MCF 10A (cell line): Measurements from ENCODE around the gene HTR7. TPM values are rescaled to one million over a fixed set of nuclear protein-coding genes. Genes with fewer than 3 reads are reported as not detected.
"Not testable (repeated sequence)": the region's sequence is repeated elsewhere in the genome, so short reads cannot be mapped to it uniquely, and the experiment has no call there.

Experiments used
- Bru-seq: library from RNA; stranded (reverse); fragments of 400-500 nt; gene quantifications from one replicate; lab custom pipeline; 2021; lab: Mats Ljungman, UMichigan
- BruChase-seq, 2 experiments: library from RNA; stranded (reverse); fragments of 400-500 nt; gene quantifications; one replicate each; lab custom pipeline; 2021; lab: Mats Ljungman, UMichigan
- BruUV-seq: library from RNA; stranded (reverse); fragments of 400-500 nt; replicated peaks from 2 replicates; lab custom pipeline; 2021; lab: Mats Ljungman, UMichigan
- CTCF ChIA-PET: fragments of 300-600 bp; sonication (Branson Sonifier 250); formaldehyde crosslinking; extraction: SDS; loops from one replicate; lab custom pipeline; 2021; ENCODE audit warnings: antibody characterized with exemption, inconsistent platforms; lab: Yijun Ruan, JAX
- POLR2A ChIA-PET: fragments of 300-600, 350-650 bp; sonication (Branson Sonifier 250); formaldehyde crosslinking; extraction: SDS; loops from one replicate; lab custom pipeline; 2020; ENCODE audit warnings: antibody characterized with exemption, inconsistent platforms; lab: Yijun Ruan, JAX
- DNase-seq: peaks from one replicate; pipeline ENCODE4 v3.0.0-alpha.2; 2018; ENCODE audit not compliant: unreplicated experiment
- H3K27ac Mint-ChIP-seq: one replicate; pipeline ENCODE4 v1.8.0; 2022; ENCODE audit warnings: mild to moderate bottlenecking, low read depth, mixed read lengths; ENCODE audit not compliant: unreplicated experiment
- H3K27me3 Mint-ChIP-seq: one replicate; pipeline ENCODE4 v1.8.0; 2022; ENCODE audit warnings: mixed read lengths; ENCODE audit not compliant: insufficient read depth, unreplicated experiment
- H3K36me3 Mint-ChIP-seq: one replicate; pipeline ENCODE4 v1.8.0; 2022; ENCODE audit warnings: mild to moderate bottlenecking, moderate library complexity, mixed read lengths; ENCODE audit not compliant: insufficient read depth, unreplicated experiment
- H3K4me1 Mint-ChIP-seq: one replicate; pipeline ENCODE4 v1.8.0; 2022; ENCODE audit warnings: mixed read lengths; ENCODE audit not compliant: insufficient read depth, unreplicated experiment
- H3K4me3 Mint-ChIP-seq: one replicate; pipeline ENCODE4 v1.8.0; 2022; ENCODE audit warnings: mild to moderate bottlenecking, moderate library complexity, mixed read lengths; ENCODE audit not compliant: unreplicated experiment
- H3K9me3 Mint-ChIP-seq: one replicate; pipeline ENCODE4 v1.8.0; 2022; ENCODE audit warnings: mixed read lengths; ENCODE audit not compliant: unreplicated experiment
- intact Hi-C: fragments of 100-400 bp; cut with micrococcal nuclease; formaldehyde crosslinking; loops from 2 replicates; pipeline ENCODE4 v1.14.1; 2022
- long read RNA-seq: library from polyadenylated mRNA; stranded (forward); transcript quantifications from one replicate; pipeline ENCODE4 v2.0.0, GENCODE V29; 2022
- total RNA-seq: library from RNA; stranded (reverse); gene quantifications from 2 replicates; pipeline ENCODE4 v1.2.3, GENCODE V29; 2022
- TF ChIP-seq, protein P1 (sequence below): fragments of 200-600 bp; IDR thresholded peaks from one replicate; pipeline ENCODE4 v1.8.0; 2022; ENCODE audit warnings: antibody characterized with exemption, mild to moderate bottlenecking; ENCODE audit not compliant: unreplicated experiment

Gene HTR7
- total RNA-seq (14.1 and 15.3 TPM in 2 replicates), Bru-seq, nascent RNA (percentile 74 among the genes with signal in this experiment), BruChase-seq, experiment 1, labeled RNA remaining after a 6-hour chase (percentile 56 among the genes with signal in this experiment), BruChase-seq, experiment 2, labeled RNA remaining after a 2-hour chase (percentile 49 among the genes with signal in this experiment)
- long read RNA-seq, transcript HTR7-202 (4 exons, 3,126 nt) = minor isoform, 7 of 64 reads
- long read RNA-seq, transcript HTR7-201 (3 exons, 3,028 nt) = major isoform, 23 of 64 reads
- long read RNA-seq, transcript HTR7-203 (3 exons, 3,033 nt) = minor isoform, 20 of 64 reads
- long read RNA-seq, partial matches to known transcripts = 3 of 64 reads
- long read RNA-seq, other reads (novel, unspliced or antisense) = 11 of 64 reads

DNA sequence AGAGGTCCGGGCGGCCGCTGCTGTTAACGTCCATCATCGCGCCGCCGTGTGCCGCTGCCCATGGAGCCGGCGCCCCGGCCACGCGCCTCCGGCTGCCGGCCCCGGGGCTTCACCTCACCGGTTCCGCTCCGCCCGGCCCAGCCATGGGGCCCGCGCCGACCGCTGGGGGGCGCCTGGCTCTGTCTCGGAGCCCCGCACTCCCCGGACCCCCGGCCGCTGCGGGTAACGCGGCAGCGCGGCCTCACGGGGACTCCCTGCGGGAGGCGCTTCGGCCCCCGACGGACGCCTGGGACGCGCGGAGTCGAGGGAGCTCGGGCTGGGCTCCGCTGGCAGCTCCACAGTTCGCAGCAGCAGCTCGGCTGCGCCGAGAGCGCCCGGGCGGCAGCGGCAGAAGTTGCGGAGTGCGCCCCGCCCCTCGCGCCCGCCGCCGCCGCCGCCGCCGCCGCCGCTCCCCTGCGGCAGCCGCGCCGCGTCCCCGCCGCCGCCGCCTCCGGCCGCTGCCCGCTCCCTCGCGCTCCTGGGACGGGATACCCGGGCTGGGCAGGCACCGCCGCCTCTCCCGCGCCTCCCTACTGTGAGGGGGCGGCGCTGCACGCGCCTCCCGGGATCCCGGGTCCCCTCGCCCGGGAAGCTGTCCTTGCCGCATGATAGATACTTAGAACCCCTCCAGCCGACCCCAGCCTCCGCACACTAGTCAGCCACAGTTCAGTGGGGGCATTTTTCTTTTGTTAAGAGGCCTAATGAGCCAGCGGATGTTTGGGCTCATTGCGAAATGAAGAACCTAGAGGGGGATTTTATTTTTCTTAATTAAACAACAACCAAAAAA, at the start of gene HTR7:
Gene HTR7, minus strand, starts transcription at position 405 of the 826 bp plus-strand sequence. Its CDS starts 368 bp downstream, at position 37.
- peak within 1 kb of the TSS; percentile 84 for H3K27ac Mint-ChIP-seq
- H3K9me3 Mint-ChIP-seq = no peaks in the 10 kb centered on the region
- no peaks in the 10 kb centered on the region for H3K27me3 Mint-ChIP-seq
- POLR2A ChIA-PET = interaction anchor here (0.8 to 8.6 kb wide), 10 partner anchors 11 to 634 kb away, joined by 3 to 67 read pairs (median 9); partner anchors contain the start of gene RPP30
- peak within 1 kb of the TSS; percentile 89 for H3K4me3 Mint-ChIP-seq
- TF ChIP-seq, protein P1, sequence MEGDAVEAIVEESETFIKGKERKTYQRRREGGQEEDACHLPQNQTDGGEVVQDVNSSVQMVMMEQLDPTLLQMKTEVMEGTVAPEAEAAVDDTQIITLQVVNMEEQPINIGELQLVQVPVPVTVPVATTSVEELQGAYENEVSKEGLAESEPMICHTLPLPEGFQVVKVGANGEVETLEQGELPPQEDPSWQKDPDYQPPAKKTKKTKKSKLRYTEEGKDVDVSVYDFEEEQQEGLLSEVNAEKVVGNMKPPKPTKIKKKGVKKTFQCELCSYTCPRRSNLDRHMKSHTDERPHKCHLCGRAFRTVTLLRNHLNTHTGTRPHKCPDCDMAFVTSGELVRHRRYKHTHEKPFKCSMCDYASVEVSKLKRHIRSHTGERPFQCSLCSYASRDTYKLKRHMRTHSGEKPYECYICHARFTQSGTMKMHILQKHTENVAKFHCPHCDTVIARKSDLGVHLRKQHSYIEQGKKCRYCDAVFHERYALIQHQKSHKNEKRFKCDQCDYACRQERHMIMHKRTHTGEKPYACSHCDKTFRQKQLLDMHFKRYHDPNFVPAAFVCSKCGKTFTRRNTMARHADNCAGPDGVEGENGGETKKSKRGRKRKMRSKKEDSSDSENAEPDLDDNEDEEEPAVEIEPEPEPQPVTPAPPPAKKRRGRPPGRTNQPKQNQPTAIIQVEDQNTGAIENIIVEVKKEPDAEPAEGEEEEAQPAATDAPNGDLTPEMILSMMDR = peak; percentile 66
- CTCF ChIA-PET = interaction anchor here (0.6 to 1.8 kb wide), 8 partner anchors 11 to 1079 kb away, joined by 3 to 8 read pairs (median 4); no protein-coding TSS in a partner anchor
- H3K36me3 Mint-ChIP-seq = peaks cover 6% of the 10 kb centered on the region
- DNase-seq = peak; percentile 46
- intact Hi-C loops = loop anchor here (2.0 to 10.0 kb wide), 3 partner anchors 41 to 423 kb away; no protein-coding TSS in a partner anchor
- no TSS peak for BruUV-seq
- H3K4me1 Mint-ChIP-seq = peaks cover 17% of the 10 kb centered on the region

DNA sequence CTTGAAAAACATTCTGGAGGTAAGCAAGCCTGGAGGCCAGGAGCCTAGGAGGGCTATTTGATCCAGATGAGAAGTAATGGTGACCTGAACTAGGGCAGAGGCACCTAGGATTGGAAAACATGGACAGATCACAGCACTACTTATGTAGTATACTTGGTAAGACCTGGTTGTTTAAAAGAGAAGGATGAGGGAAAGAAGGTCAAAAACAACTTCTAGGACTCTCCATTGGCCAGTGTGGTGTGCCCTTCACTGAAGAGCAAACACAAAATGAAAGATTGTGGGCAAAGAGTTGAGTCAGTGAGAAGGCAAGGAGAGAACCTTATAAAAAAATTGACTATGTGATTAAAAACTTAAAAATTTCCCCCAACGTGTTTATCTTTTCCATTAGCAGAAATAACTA, 48.8 kb upstream of the HTR7 start:
- intact Hi-C loops = no loop called here
- Mint-ChIP-seq H3K9me3 (no peaks in the 10 kb centered on the region), H3K4me3 (no peak overlapping the region), H3K36me3 (peaks cover 35% of the 10 kb centered on the region), H3K27me3 (no peaks in the 10 kb centered on the region), H3K27ac (no peak overlapping the region), H3K4me1 (peaks cover 2% of the 10 kb centered on the region)
- POLR2A ChIA-PET = no interaction called here
- CTCF ChIA-PET = interaction anchor here (0.6 kb wide), 1 partner anchor 1089 kb away, joined by 3 read pairs; no protein-coding TSS in a partner anchor
- BruUV-seq = no TSS peak
- no peak for DNase-seq
- TF ChIP-seq, protein P1 = no peak

DNA sequence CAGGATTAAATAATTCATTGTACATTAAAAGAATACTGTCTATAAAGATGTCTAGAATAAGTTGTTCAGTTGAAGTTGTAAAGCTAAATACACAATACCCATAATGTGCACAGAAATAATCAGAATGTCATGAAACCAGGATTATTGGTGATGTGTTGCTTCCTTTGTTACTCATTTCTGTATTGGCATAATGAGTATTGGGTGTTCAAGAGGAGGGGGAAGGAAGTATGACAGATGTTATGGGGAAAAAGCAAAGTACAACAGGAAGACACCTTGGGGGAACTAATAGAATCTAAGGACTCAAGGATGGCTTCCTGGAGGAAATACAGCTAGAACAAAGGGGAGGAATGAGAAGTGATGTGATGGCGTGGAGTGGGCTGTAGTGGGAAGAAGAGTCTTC, 48.1 kb upstream of the HTR7 start:
- POLR2A ChIA-PET = interaction anchor here (1.4 kb wide), 1 partner anchor 10 kb away, joined by 3 read pairs; no protein-coding TSS in a partner anchor
- no peaks in the 10 kb centered on the region for H3K9me3 Mint-ChIP-seq
- DNase-seq = no peak
- intact Hi-C loops = no loop called here
- no peak overlapping the region for H3K27ac Mint-ChIP-seq
- TF ChIP-seq, protein P1 = no peak
- H3K4me1 Mint-ChIP-seq = no peaks in the 10 kb centered on the region
- BruUV-seq = no TSS peak
- H3K27me3 Mint-ChIP-seq = no peaks in the 10 kb centered on the region
- H3K4me3 Mint-ChIP-seq = no peak overlapping the region
- CTCF ChIA-PET = interaction anchor here (0.6 kb wide), 1 partner anchor 1089 kb away, joined by 3 read pairs; no protein-coding TSS in a partner anchor
- peaks cover 41% of the 10 kb centered on the region for H3K36me3 Mint-ChIP-seq

DNA sequence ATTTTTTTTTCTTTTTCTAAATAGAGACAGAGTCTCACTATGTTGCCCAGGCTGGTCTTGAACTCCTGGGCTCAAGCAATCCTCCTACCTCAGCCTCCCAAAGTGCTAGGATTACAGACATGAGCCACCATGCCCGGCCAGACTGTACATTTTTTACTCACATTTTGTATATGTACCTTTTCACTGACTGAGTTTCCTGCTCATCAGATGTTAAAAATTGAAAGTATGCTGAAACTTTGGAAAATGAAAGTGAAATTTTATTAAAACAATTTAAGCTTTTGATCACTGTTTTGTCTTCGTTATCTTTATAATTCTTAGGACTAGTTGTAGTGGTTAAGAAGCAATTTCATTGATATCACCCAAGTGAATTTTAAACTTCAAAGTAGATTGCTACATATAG, 39.1 kb upstream of the HTR7 start:
- H3K4me3 Mint-ChIP-seq, H3K27me3 Mint-ChIP-seq, BruUV-seq, DNase-seq, intact Hi-C loops, H3K4me1 Mint-ChIP-seq, H3K9me3 Mint-ChIP-seq, H3K27ac Mint-ChIP-seq: not testable (repeated sequence)
- ChIA-PET POLR2A (interaction anchor here (0.6 kb wide), 1 partner anchor 390 kb away, joined by 4 read pairs; no protein-coding TSS in a partner anchor), CTCF (interaction anchor here (0.8 to 1.2 kb wide), 2 partner anchors 20 to 402 kb away, joined by 3 to 4 read pairs; no protein-coding TSS in a partner anchor)
- peaks cover 49% of the 10 kb centered on the region for H3K36me3 Mint-ChIP-seq
